MM.1S (cell line): ENCODE data around the gene COQ9.

Experiments used
- EZH2 ChIP-seq: fragments of 300-600 bp; sonication (generic); optimal IDR thresholded peaks from 2 replicates; pipeline ENCODE3; 2017; ENCODE audit warnings: low read depth, mild to moderate bottlenecking, antibody characterized with exemption, low read length, mixed read lengths
- TF ChIP-seq, protein P1 (sequence below): fragments of 300-600 bp; sonication (generic); IDR thresholded peaks from 2 replicates; pipeline ENCODE4 v1.5.1; 2016; ENCODE audit warnings: antibody characterized with exemption, low read length, mixed read lengths

DNA sequence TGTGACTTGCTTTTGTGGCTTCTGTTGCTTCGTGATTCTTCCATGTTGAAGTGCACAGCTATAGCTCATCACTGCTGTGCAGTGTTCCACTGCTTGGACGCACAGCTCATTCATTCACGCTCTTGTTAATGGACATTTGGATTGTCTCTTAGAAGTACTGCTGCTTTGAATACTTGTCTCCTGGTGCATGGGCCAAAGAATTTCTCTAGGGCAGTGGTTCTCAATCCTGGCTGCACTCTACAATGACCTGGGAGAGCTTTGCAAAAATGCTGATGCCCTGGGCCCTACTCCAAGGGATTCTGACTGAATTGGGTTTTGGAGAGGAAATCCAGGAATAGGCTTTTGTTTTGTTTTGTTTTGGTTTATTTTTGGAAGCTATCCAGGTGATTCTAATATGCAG is 22.7 kb upstream of the COQ9 start:
- no peak for TF ChIP-seq EZH2
- TF ChIP-seq, protein P1, sequence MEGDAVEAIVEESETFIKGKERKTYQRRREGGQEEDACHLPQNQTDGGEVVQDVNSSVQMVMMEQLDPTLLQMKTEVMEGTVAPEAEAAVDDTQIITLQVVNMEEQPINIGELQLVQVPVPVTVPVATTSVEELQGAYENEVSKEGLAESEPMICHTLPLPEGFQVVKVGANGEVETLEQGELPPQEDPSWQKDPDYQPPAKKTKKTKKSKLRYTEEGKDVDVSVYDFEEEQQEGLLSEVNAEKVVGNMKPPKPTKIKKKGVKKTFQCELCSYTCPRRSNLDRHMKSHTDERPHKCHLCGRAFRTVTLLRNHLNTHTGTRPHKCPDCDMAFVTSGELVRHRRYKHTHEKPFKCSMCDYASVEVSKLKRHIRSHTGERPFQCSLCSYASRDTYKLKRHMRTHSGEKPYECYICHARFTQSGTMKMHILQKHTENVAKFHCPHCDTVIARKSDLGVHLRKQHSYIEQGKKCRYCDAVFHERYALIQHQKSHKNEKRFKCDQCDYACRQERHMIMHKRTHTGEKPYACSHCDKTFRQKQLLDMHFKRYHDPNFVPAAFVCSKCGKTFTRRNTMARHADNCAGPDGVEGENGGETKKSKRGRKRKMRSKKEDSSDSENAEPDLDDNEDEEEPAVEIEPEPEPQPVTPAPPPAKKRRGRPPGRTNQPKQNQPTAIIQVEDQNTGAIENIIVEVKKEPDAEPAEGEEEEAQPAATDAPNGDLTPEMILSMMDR = no peak
